Fibroblast of peridontal ligament (primary cell): ENCODE measurements around the gene UGT1A7.
"Not testable (repeated sequence)": the region's sequence is repeated elsewhere in the genome, so short reads cannot be mapped to it uniquely, and the experiment has no call there.

Source experiments
- DNase-seq: peaks from one replicate; pipeline ENCODE4 v3.0.0-alpha.2; 2010; ENCODE audit errors: extremely low read depth

The UGT1A7 gene

DNA sequence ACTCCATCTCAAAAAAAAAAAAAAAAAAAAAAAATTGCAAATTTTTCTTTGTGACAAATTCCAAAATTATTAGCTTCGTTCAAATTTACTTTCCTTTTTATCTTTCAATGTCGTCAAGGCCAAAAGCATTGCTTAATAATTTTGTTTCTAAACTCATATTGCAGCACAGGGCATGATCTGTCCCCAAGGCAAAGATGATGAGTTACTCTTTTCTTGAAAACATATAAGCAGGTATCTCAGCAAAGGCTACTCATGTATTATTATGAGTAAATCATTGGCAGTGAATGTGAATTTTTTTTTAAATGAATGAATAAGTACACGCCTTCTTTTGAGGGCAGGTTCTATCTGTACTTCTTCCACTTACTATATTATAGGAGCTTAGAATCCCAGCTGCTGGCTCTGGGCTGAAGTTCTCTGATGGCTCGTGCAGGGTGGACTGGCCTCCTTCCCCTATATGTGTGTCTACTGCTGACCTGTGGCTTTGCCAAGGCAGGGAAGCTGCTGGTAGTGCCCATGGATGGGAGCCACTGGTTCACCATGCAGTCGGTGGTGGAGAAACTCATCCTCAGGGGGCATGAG is at the start of gene UGT1A7:
UGT1A7 (plus strand) TSS at position 381 of the 579 bp plus-strand sequence; CDS start at position 418, 37 bp downstream.
- DNase-seq = no peak

DNA sequence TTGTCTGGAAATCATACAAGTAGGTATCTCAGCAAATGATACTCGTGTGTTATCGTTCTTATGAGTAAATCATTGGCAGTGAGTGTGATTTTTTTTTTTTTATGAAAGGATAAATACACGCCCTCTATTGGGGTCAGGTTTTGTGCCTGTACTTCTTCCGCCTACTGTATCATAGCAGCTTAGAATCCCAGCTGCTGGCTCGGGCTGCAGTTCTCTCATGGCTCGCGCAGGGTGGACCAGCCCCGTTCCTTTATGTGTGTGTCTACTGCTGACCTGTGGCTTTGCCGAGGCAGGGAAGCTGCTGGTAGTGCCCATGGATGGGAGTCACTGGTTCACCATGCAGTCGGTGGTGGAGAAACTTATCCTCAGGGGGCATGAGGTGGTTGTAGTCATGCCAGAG is 45.4 kb upstream of the UGT1A7 start, which contains the start of gene UGT1A10:
UGT1A10 (plus strand) TSS at position 143 of the 400 bp plus-strand sequence; CDS start at position 218, 75 bp downstream.
- not testable (repeated sequence) for DNase-seq

DNA sequence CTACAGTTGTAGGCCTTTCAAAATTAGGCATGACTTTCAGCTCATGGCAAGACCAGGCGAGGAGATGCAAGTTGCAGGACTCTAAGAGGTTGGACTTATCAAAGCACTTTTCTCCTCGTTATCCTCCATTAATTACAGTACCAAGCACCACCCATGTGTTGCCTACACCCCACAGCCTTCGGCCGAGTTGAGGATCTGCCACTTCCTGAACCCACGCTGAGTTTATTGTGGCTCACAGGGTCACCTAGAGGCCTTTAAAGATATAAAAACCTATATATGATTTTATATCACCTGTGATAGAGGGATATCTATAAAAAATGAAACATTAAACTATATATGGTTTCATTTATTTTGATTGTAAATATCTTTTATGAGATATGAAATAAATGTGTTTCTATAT is 42.9 kb upstream of the UGT1A7 start:
- DNase-seq = no peak

DNA sequence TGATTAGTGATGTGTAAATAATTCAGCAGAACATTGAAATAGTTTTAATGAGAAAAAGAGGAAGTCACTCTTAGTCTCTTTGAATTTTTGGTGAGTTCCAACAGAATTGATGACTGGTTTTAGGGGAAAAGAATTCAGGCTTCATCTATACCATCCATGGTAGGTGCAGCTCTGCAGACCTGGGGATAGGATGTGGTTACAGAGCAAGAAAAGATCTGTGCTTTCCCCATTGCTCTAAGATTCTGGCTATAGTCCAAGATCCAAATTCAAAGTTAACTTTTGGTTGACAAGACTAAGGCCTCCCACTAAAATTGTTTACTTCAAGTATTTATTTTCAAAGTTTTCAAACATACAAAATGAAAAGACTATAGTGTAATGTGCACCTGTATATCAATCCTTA is 41.8 kb upstream of the UGT1A7 start:
- DNase-seq = no peak

DNA sequence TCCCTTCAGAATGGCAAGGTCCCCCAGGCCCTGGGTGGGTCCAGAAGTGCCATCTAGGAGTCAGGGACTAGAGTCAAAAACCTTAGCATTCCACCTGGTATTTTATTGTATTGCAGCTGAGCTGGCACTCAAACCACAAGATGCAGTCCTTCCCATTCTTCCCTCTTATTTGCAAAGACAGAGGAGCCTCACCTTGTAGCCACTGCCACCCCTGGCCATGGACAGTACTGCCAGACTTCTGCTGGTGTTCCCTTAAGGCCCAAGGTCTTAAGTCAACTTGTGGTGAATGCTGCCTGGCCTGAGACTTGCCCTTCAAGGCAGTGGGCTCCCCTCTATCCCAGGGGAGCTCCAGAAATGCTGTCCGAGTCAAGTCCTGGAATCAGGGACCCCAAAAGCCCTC is 38.6 kb upstream of the UGT1A7 start:
- peak; percentile 1 for DNase-seq

GRCh38 chr2:233646033-233646432 is 35.7 kb upstream of the UGT1A7 start:
- not testable (repeated sequence) for DNase-seq

GRCh38 chr2:233650981-233651380 is 30.7 kb upstream of the UGT1A7 start:
- no peak for DNase-seq

DNA sequence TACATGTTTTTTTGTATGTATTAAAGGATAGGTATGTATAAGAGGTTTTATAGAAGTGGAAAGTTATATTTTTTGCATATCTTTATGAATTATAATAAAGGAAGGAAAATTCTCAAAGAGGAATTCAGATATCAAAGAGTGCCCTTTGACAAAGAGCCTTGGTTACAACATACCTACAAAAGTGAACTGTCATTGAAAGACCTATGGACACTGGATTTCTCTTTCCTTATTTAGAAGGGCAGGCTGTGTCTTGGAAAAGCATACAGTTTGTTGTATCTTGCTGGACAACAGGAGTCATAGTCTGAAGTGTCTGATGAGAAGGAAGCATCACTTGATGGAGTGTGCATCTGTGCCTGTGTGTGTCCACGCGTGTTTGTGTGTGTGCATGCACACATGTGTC is 30.3 kb upstream of the UGT1A7 start:
- no peak for DNase-seq

DNA sequence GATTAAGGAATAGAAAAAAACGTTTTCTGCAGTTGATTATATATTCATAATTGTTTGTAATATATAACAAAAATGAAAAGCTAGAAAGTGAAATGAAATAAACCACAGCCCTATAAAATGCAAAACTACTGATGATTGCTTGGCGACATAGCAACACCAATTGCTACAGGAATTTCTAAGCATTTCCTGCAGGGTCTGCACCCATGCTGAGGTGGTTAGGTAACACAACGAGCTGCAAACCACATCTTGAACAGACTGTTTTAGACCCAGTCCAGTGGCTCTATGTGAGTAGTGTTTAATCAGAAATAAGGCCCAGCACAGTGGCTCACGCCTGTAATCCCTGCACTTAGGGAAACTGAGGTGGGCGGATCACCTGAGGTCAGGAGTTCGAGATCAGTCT is 27.2 kb upstream of the UGT1A7 start:
- no peak for DNase-seq

GRCh38 chr2:233655043-233655442 is 26.7 kb upstream of the UGT1A7 start:
- no peak for DNase-seq

DNA sequence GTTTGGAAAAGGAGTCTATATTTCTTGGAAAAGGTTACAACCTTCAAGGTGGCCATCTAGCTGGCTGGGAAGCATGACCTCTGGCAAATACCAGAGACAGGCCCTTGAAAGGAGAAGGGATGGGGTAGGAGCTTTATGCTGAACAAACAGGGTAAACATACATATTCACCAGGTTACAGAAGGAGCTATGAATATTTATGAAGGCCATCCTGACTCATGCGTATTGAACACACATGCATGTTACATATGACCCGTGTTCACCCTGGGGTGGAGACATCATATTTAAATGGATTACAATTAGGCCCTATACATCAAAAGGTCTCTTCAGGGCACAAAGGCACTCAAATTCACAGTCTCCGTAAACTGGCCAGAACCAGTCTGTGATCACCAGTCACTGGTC is 25.8 kb upstream of the UGT1A7 start:
- DNase-seq = not testable (repeated sequence)

- DNase-seq = no peak
Measured at GRCh38 chr2:233656443-233656842, 25.3 kb upstream of the UGT1A7 start.

GRCh38 chr2:233658610-233659009 is 23.1 kb upstream of the UGT1A7 start:
- no peak for DNase-seq

DNA sequence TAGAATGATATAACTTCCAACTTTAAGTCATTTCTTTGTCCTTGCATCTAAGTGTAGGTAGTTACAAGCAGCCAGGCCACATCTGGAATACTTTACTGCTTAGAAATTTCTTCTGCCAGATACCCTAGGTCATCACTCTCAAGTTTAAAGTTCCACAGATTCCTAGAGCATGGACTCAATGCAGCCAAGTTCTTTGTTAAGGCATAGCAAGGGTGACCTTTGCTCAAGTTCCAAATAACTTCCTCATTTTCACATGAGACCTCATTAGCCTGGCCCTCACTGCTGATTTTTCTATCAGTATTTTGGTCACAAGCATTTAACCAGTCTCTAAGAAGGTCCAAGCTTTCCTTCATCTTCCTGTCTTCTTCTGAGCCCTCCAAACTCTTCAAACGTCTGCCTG is 17.8 kb upstream of the UGT1A7 start:
- peak; percentile 1 for DNase-seq

DNA sequence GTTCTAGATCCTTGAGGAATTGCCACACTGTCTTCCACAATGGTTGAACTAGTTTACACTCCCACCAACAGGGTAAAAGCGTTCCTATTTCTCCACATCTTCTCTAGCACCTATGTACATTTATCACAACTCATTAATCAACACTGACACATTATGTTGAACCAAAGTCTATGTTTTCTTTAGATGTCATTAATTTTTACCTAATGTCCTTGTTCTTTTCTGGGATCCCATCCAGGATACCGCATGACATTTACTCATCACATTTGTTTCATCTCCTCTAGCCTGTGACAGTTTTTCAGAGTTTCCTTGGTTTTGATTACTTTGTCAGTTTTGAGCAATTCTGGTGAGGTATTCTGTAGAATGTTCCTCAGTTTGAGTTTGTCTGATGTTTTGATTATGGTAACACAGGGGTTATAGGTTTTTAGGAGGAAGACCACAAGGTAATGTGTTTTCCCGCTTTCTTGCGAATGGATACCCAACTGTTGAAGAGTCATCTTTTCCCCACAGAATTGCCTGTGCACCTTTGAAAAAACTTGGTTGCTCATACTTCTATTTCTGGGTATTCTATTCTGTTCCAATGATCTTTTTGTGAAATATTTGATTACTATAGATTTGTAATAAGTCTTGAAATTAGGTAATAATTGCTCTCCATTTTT is 13.0 kb upstream of the UGT1A7 start:
- DNase-seq = no peak

- no peak for DNase-seq
Measured at GRCh38 chr2:233671290-233672161, 10.2 kb upstream of the UGT1A7 start, which contains the start of gene UGT1A9. UGT1A9 (plus strand) TSS chr2:233671898; CDS start chr2:233671935, 37 bp downstream.

DNA sequence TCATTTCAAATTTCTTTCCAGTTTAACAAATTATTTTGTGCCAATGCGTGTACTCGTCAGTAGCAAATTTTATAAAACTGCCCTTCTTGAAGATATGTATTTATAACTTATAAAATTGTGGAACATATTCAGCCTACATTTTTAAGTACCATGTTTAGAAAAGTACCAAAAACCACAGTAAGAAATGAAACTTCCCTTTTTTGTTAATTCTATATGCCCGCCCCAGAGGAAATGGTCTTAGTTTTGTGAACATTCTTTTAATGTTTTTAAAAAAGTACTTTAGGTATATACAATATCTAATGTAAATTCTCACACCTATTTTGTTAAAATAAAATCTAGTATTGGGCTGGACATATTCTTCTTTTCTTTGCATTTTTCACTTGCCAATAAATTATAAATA is 8.8 kb upstream of the UGT1A7 start:
- no peak for DNase-seq

GRCh38 chr2:233673896-233674295 is 7.8 kb upstream of the UGT1A7 start:
- no peak for DNase-seq

GRCh38 chr2:233674314-233674713 is 7.4 kb upstream of the UGT1A7 start:
- DNase-seq = no peak

GRCh38 chr2:233674995-233675394 is 6.7 kb upstream of the UGT1A7 start:
- no peak for DNase-seq

DNA sequence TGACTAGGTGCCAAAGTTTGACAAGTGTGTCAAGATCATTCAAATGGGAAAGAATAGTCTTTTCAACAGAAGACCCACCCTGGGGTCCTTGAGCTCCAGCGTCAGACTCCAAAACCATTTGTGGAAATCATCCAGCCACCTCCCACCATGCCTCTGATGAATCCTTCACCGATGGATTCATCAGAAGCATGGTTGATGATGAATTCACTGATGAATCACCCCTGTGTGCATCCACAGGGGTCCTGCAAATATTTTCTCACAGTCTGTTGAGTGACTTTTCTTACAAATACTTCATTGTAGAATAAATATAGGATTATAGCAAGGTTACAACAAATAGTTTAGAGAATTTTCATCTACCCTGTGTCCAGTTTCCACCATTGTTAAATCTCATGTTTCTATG is 5.7 kb upstream of the UGT1A7 start:
- DNase-seq = no peak

DNA sequence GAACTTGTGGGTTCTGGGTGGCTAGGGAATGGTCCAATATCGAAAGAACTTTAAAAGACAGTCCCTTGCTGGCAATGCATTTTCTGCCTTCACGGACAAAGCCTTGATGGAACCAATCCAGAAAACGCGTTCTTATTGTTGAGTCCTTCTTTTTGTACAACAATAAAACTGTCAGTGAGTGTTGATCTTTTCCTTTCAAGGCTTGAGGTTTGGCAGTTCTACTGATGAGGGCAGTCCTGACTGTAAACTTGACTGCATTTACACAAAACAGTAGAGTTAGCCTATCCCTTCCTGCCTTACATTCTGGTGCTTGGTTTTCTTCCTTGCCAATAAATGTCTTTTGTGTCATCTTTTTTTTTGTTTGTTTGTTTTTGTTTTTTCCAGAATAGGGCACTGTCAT is 2.5 kb upstream of the UGT1A7 start:
- no peak for DNase-seq
